Measurements from ENCODE around the gene LAMTOR4. TPM values are rescaled to one million over a fixed set of nuclear protein-coding genes. Genes with fewer than 3 reads are reported as not detected.

LAMTOR4 gene
- 443 TPM for polyA plus RNA-seq

- no peaks in the 10 kb centered on the region for H3K27me3 Mint-ChIP-seq
Observed at GRCh38 chr7:100148559-100149328, at the start of gene LAMTOR4. Gene LAMTOR4, plus strand, starts transcription at chr7:100148918. Its CDS starts 55 bp downstream, at chr7:100148973.

GRCh38 chr7:100099452-100099851 lies 49.3 kb upstream of the LAMTOR4 start:
- H3K4me3 Mint-ChIP-seq, result peak overlapping the region; percentile 93 to 99 (median 98)
- H3K27ac Mint-ChIP-seq, result peak overlapping the region; percentile 98 to 100 (median 99)
- peaks cover 16 to 25% (median 19%) of the 10 kb centered on the region in 3 donors for H3K4me1 Mint-ChIP-seq
- no peaks in the 10 kb centered on the region for H3K27me3 Mint-ChIP-seq
- H3K9me3 Mint-ChIP-seq, result no peaks in the 10 kb centered on the region
- peaks cover 4% of the 10 kb centered on the region for H3K36me3 Mint-ChIP-seq

More at GRCh38 chr7:100148559-100149328, at the start of gene LAMTOR4:
- H3K36me3 Mint-ChIP-seq, result peaks cover 2% of the 10 kb centered on the region
- peak within 1 kb of the TSS; percentile 80 to 99 (median 97) for H3K4me3 Mint-ChIP-seq
- peak within 1 kb of the TSS; percentile 82 to 98 (median 97) for H3K27ac Mint-ChIP-seq
- H3K4me1 Mint-ChIP-seq, result peaks cover 19 to 31% (median 24%) of the 10 kb centered on the region in 3 donors
- no peaks in the 10 kb centered on the region for H3K9me3 Mint-ChIP-seq

- peak overlapping the region; percentile 98 to 100 (median 99) for H3K27ac Mint-ChIP-seq
- peaks cover 4% of the 10 kb centered on the region for H3K36me3 Mint-ChIP-seq
- H3K27me3 Mint-ChIP-seq, result no peaks in the 10 kb centered on the region
- H3K4me1 Mint-ChIP-seq, result peaks cover 16 to 25% (median 19%) of the 10 kb centered on the region in 3 donors
- peak overlapping the region; percentile 93 to 99 (median 98) for H3K4me3 Mint-ChIP-seq
- H3K9me3 Mint-ChIP-seq, result no peaks in the 10 kb centered on the region
Observed at GRCh38 chr7:100100420-100101015, 48.2 kb upstream of the LAMTOR4 start.

GRCh38 chr7:100101016-100101862 lies 47.5 kb upstream of the LAMTOR4 start, which contains the start of the genes AP4M1 and MCM7:
Gene AP4M1, plus strand, starts transcription at chr7:100101643. Its CDS starts 72 bp downstream, at chr7:100101715.
Gene MCM7, minus strand, starts transcription at chr7:100101397. Its CDS starts 103 bp downstream, at chr7:100101294.
- Mint-ChIP-seq H3K27ac (peak within 1 kb of the TSS; percentile 98 to 100 (median 99)), H3K36me3 (peaks cover 2% of the 10 kb centered on the region), H3K4me3 (peak within 1 kb of the TSS; percentile 93 to 99 (median 98)), H3K4me1 (peaks cover 16 to 22% (median 19%) of the 10 kb centered on the region in 3 donors), H3K9me3 (no peaks in the 10 kb centered on the region), H3K27me3 (no peaks in the 10 kb centered on the region)

GRCh38 chr7:100102950-100103840 lies 45.5 kb upstream of the LAMTOR4 start:
- H3K27ac Mint-ChIP-seq, result peak overlapping the region in 2 of 3 donors; percentile 92 to 100
- H3K27me3 Mint-ChIP-seq, result no peaks in the 10 kb centered on the region
- no peaks in the 10 kb centered on the region for H3K36me3 Mint-ChIP-seq
- peak overlapping the region; percentile 23 to 93 (median 78) for H3K4me3 Mint-ChIP-seq
- H3K4me1 Mint-ChIP-seq, result peaks cover 10 to 19% (median 19%) of the 10 kb centered on the region in 3 donors
- H3K9me3 Mint-ChIP-seq, result no peaks in the 10 kb centered on the region

- H3K27me3 Mint-ChIP-seq, result no peaks in the 10 kb centered on the region
- no peaks in the 10 kb centered on the region for H3K36me3 Mint-ChIP-seq
- H3K4me1 Mint-ChIP-seq, result peaks cover 4 to 11% (median 5%) of the 10 kb centered on the region in 3 donors
- H3K27ac Mint-ChIP-seq, result peak overlapping the region in 1 of 3 donors; percentile 42
- no peaks in the 10 kb centered on the region for H3K9me3 Mint-ChIP-seq
- peak overlapping the region in 1 of 4 donors; percentile 52 for H3K4me3 Mint-ChIP-seq
Observed at GRCh38 chr7:100105534-100105933, 43.2 kb upstream of the LAMTOR4 start.

- no peaks in the 10 kb centered on the region for H3K9me3 Mint-ChIP-seq
Observed at GRCh38 chr7:100106633-100107032, 42.1 kb upstream of the LAMTOR4 start.

GRCh38 chr7:100107125-100107737 lies 41.5 kb upstream of the LAMTOR4 start:
- peaks cover 4 to 5% (median 5%) of the 10 kb centered on the region in 3 donors for H3K4me1 Mint-ChIP-seq
- no peaks in the 10 kb centered on the region for H3K27me3 Mint-ChIP-seq
- peak overlapping the region in 1 of 3 donors; percentile 23 for H3K27ac Mint-ChIP-seq
- H3K4me3 Mint-ChIP-seq, result peak overlapping the region in 1 of 4 donors; percentile 57
- H3K36me3 Mint-ChIP-seq, result no peaks in the 10 kb centered on the region
- H3K9me3 Mint-ChIP-seq, result no peaks in the 10 kb centered on the region

More at GRCh38 chr7:100106633-100107032, 42.1 kb upstream of the LAMTOR4 start:
- Mint-ChIP-seq H3K36me3 (no peaks in the 10 kb centered on the region), H3K27ac (peak overlapping the region in 1 of 3 donors; percentile 23), H3K27me3 (no peaks in the 10 kb centered on the region), H3K4me1 (peaks cover 4 to 5% (median 5%) of the 10 kb centered on the region in 3 donors), H3K4me3 (peak overlapping the region in 1 of 4 donors; percentile 57)

GRCh38 chr7:100107890-100108289 lies 40.8 kb upstream of the LAMTOR4 start:
- Mint-ChIP-seq H3K27me3 (no peaks in the 10 kb centered on the region), H3K4me3 (no peak overlapping the region), H3K4me1 (peaks cover 2 to 5% (median 4%) of the 10 kb centered on the region in 3 donors), H3K27ac (no peak overlapping the region), H3K36me3 (no peaks in the 10 kb centered on the region), H3K9me3 (no peaks in the 10 kb centered on the region)

GRCh38 chr7:100109521-100110163 lies 39.1 kb upstream of the LAMTOR4 start:
- Mint-ChIP-seq H3K36me3 (peaks cover 2% of the 10 kb centered on the region), H3K4me1 (no peaks in the 10 kb centered on the region), H3K4me3 (no peak overlapping the region), H3K27ac (no peak overlapping the region), H3K9me3 (no peaks in the 10 kb centered on the region), H3K27me3 (no peaks in the 10 kb centered on the region)

- Mint-ChIP-seq H3K27me3 (no peaks in the 10 kb centered on the region), H3K27ac (peak overlapping the region in 1 of 3 donors; percentile 35), H3K4me3 (peak overlapping the region in 1 of 4 donors; percentile 32), H3K9me3 (no peaks in the 10 kb centered on the region), H3K4me1 (no peaks in the 10 kb centered on the region), H3K36me3 (peaks cover 2% of the 10 kb centered on the region)
Observed at GRCh38 chr7:100111156-100111555, 37.6 kb upstream of the LAMTOR4 start.

GRCh38 chr7:100111914-100112313 lies 36.8 kb upstream of the LAMTOR4 start:
- Mint-ChIP-seq H3K36me3 (peaks cover 2% of the 10 kb centered on the region), H3K4me1 (peaks cover 0 to 3% (median 0%) of the 10 kb centered on the region in 3 donors), H3K27me3 (no peaks in the 10 kb centered on the region), H3K9me3 (no peaks in the 10 kb centered on the region), H3K4me3 (peak overlapping the region in 1 of 4 donors; percentile 54), H3K27ac (no peak overlapping the region)

GRCh38 chr7:100115026-100115425 lies 33.7 kb upstream of the LAMTOR4 start:
- Mint-ChIP-seq H3K36me3 (peaks cover 2% of the 10 kb centered on the region), H3K27me3 (no peaks in the 10 kb centered on the region), H3K27ac (no peak overlapping the region), H3K9me3 (no peaks in the 10 kb centered on the region), H3K4me1 (peaks cover 10 to 14% (median 11%) of the 10 kb centered on the region in 3 donors), H3K4me3 (no peak overlapping the region)

Data from IgD-negative memory B cell (primary cell).